Daoy (cell line): ENCODE measurements around the gene ANKRD66. TPM values are rescaled to one million over a fixed set of nuclear protein-coding genes. Genes with fewer than 3 reads are reported as not detected.

ENCODE experiments used
- DNase-seq: peaks from one replicate; pipeline ENCODE4 v3.0.0-alpha.2; 2015; ENCODE audit warnings: low read depth
- total RNA-seq: library from RNA; depleted of rRNA; stranded (reverse); fragments of >200 nt; shearing (Covaris generic); gene quantifications from 2 replicates; pipeline ENCODE4 v1.2.3, GENCODE V29; 2014; rRNA removed

The ANKRD66 gene
- total RNA-seq, 1 experiment from 2014 or later, result not detected

GRCh38 chr6:46790355-46790874 lies 43.7 kb downstream of the ANKRD66 start:
- no peak for DNase-seq

GRCh38 chr6:46792635-46793034 lies 45.9 kb downstream of the ANKRD66 start:
- no peak for DNase-seq

GRCh38 chr6:46793138-46793537 lies 46.4 kb downstream of the ANKRD66 start, which contains the start of gene MEP1A:
TSS of gene MEP1A (plus strand) at chr6:46793389. CDS start at chr6:46793399, 10 bp downstream.
- no peak for DNase-seq

- DNase-seq, result no peak
These were observed 47.3 kb downstream of the ANKRD66 start for GRCh38 chr6:46794068-46794467.

GRCh38 chr6:46795816-46796215 lies 49.1 kb downstream of the ANKRD66 start:
- no peak for DNase-seq

GRCh38 chr6:46796848-46797580 lies 50.3 kb downstream of the ANKRD66 start:
- DNase-seq, result no peak

- DNase-seq, result no peak
These were observed 52.9 kb downstream of the ANKRD66 start for GRCh38 chr6:46799657-46800056.

GRCh38 chr6:46808806-46809205 lies 62.1 kb downstream of the ANKRD66 start:
- no peak for DNase-seq

Other genes starting within 250 kb of the ANKRD66 start
- 2.9 and 5.1 TPM in 2 replicates for gene CYP39A1, start 94.1 kb upstream of the ANKRD66 start, total RNA-seq
- gene SLC25A27, start 94.0 kb upstream of the ANKRD66 start, total RNA-seq, result 2.8 and 7.5 TPM in 2 replicates
- gene TDRD6, start 59.0 kb upstream of the ANKRD66 start, total RNA-seq, result not detected in 2 replicates
- gene PLA2G7, start 11.6 kb upstream of the ANKRD66 start, total RNA-seq, result not detected in 2 replicates
- gene MEP1A, start 46.5 kb downstream of the ANKRD66 start, total RNA-seq, result not detected in 2 replicates
- gene ADGRF5, start 175.0 kb downstream of the ANKRD66 start, total RNA-seq, result 0.11 TPM in 1 of 2 replicates, not detected in the other